ENCODE measurements around the gene GPATCH2L. TPM values are rescaled to one million over a fixed set of nuclear protein-coding genes. Genes with fewer than 3 reads are reported as not detected.

The GPATCH2L gene
- polyA plus RNA-seq, 1 donor (not counting 4 experiments of a cell fraction or from before 2014, with no cell fraction given), result 28.8 TPM

- Histone ChIP-seq H3K27ac (ENCODE audit: control insufficient read depth, insufficient read depth, low read length) (no peak overlapping the region), H3K9me1 (ENCODE audit: control insufficient read depth, extremely low read depth, insufficient read depth, low read length) (peaks cover 3% of the 10 kb centered on the region), H3K36me3 (ENCODE audit: control insufficient read depth in 2 of 2, extremely low read depth in 1 of 2, insufficient read depth in 2 of 2, low read length in 2 of 2) (peaks cover 8 to 14% of the 10 kb centered on the region in 2 experiments), H3K9ac (ENCODE audit: control insufficient read depth, extremely low read depth, insufficient read depth, low read length) (no peak overlapping the region), H3K4me1 (ENCODE audit: control insufficient read depth, extremely low read depth, insufficient read depth, low read length) (peaks cover 28% of the 10 kb centered on the region), H3K4me3 (ENCODE audit: control insufficient read depth in 2 of 3, extremely low read depth in 1 of 3, insufficient read depth in 2 of 3, low read depth in 1 of 3, low read length in 3 of 3) (no peak overlapping the region), H3K27me3 (ENCODE audit: control insufficient read depth, extremely low read depth, insufficient read depth, low read length) (no peaks in the 10 kb centered on the region), H4K20me1 (ENCODE audit: control insufficient read depth, extremely low read depth, insufficient read depth, low read length) (peaks cover 8% of the 10 kb centered on the region), H3K79me2 (ENCODE audit: control insufficient read depth, insufficient read depth, low read length) (peaks cover 77% of the 10 kb centered on the region), H3K9me3 (ENCODE audit: control insufficient read depth, low read depth, low read length) (no peaks in the 10 kb centered on the region), H2AFZ (ENCODE audit: control insufficient read depth, low read length) (no peak overlapping the region), H3K4me2 (ENCODE audit: control insufficient read depth, extremely low read depth, insufficient read depth, low read depth, low read length) (no peak overlapping the region)
- DNase-seq (ENCODE audit: low read depth, low spot score) (no peak), FAIRE-seq (no peak)
- dilution Hi-C loops (cut with MboI; ENCODE audit: extremely low pct_ligation_motif_present, low sequenced_read_pairs), result no loop called here
- TF ChIP-seq, protein P1, sequence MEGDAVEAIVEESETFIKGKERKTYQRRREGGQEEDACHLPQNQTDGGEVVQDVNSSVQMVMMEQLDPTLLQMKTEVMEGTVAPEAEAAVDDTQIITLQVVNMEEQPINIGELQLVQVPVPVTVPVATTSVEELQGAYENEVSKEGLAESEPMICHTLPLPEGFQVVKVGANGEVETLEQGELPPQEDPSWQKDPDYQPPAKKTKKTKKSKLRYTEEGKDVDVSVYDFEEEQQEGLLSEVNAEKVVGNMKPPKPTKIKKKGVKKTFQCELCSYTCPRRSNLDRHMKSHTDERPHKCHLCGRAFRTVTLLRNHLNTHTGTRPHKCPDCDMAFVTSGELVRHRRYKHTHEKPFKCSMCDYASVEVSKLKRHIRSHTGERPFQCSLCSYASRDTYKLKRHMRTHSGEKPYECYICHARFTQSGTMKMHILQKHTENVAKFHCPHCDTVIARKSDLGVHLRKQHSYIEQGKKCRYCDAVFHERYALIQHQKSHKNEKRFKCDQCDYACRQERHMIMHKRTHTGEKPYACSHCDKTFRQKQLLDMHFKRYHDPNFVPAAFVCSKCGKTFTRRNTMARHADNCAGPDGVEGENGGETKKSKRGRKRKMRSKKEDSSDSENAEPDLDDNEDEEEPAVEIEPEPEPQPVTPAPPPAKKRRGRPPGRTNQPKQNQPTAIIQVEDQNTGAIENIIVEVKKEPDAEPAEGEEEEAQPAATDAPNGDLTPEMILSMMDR (optimal IDR thresholded peaks at IDR 0.05 in 1 of 3, IDR thresholded peaks at IDR 0.05 in 1 of 3, conservative IDR thresholded peaks at IDR 0.05 in 1 of 3; ENCODE audit: extremely low read depth in 1 of 3, insufficient read depth in 2 of 3, low read length in 3 of 3), result no peak
- TF ChIP-seq EZH2 (IDR thresholded peaks at IDR 0.05; ENCODE audit: low read length), result no peak
These were observed 2.9 kb downstream of the GPATCH2L start for GRCh38 chr14:76154539-76155126.

- H4K20me1 ChIP-seq (ENCODE audit: control insufficient read depth, extremely low read depth, insufficient read depth, low read length), result peaks cover 1% of the 10 kb centered on the region
- dilution Hi-C loops (cut with MboI; ENCODE audit: extremely low pct_ligation_motif_present, low sequenced_read_pairs), result no loop called here
- peaks cover 71% of the 10 kb centered on the region for H3K79me2 ChIP-seq (ENCODE audit: control insufficient read depth, insufficient read depth, low read length)
- TF ChIP-seq, protein P1 (optimal IDR thresholded peaks at IDR 0.05 in 1 of 3, IDR thresholded peaks at IDR 0.05 in 1 of 3, conservative IDR thresholded peaks at IDR 0.05 in 1 of 3; ENCODE audit: extremely low read depth in 1 of 3, insufficient read depth in 2 of 3, low read length in 3 of 3), result no peak
- TF ChIP-seq EZH2 (IDR thresholded peaks at IDR 0.05; ENCODE audit: low read length), result no peak
- no peak overlapping the region for H2AFZ ChIP-seq (ENCODE audit: control insufficient read depth, low read length)
- no peaks in the 10 kb centered on the region for H3K27me3 ChIP-seq (ENCODE audit: control insufficient read depth, extremely low read depth, insufficient read depth, low read length)
- H3K27ac ChIP-seq (ENCODE audit: control insufficient read depth, insufficient read depth, low read length), result no peak overlapping the region
- H3K9me3 ChIP-seq (ENCODE audit: control insufficient read depth, low read depth, low read length), result no peaks in the 10 kb centered on the region
- no peak overlapping the region for H3K4me3 ChIP-seq (ENCODE audit: control insufficient read depth in 2 of 3, extremely low read depth in 1 of 3, insufficient read depth in 2 of 3, low read depth in 1 of 3, low read length in 3 of 3)
- no peak for DNase-seq (ENCODE audit: low read depth, low spot score)
- H3K9me1 ChIP-seq (ENCODE audit: control insufficient read depth, extremely low read depth, insufficient read depth, low read length), result no peaks in the 10 kb centered on the region
- no peak for FAIRE-seq
- no peak overlapping the region for H3K4me2 ChIP-seq (ENCODE audit: control insufficient read depth, extremely low read depth, insufficient read depth, low read depth, low read length)
- no peak overlapping the region for H3K9ac ChIP-seq (ENCODE audit: control insufficient read depth, extremely low read depth, insufficient read depth, low read length)
- H3K36me3 ChIP-seq (ENCODE audit: control insufficient read depth in 2 of 2, extremely low read depth in 1 of 2, insufficient read depth in 2 of 2, low read length in 2 of 2), result peaks cover 12 to 21% of the 10 kb centered on the region in 2 experiments
- peaks cover 6% of the 10 kb centered on the region for H3K4me1 ChIP-seq (ENCODE audit: control insufficient read depth, extremely low read depth, insufficient read depth, low read length)
These were observed 12.1 kb downstream of the GPATCH2L start for GRCh38 chr14:76163668-76164363.
